Hepatocyte (in vitro differentiated cells): ENCODE measurements around the gene RMDN2. TPM values are rescaled to one million over a fixed set of nuclear protein-coding genes. Genes with fewer than 3 reads are reported as not detected.

Experiments
- DNase-seq: peaks from one replicate; pipeline ENCODE4 v3.0.0-alpha.2; 2016; ENCODE audit warnings: low spot score
- H2AFZ ChIP-seq: fragments of 200-600 bp; sonication (generic); 2 replicates; pipeline ENCODE4 v1.6.0; 2016; ENCODE audit warnings: antibody characterized with exemption, mild to moderate bottlenecking
- H3K27ac ChIP-seq: fragments of 200-600 bp; sonication (generic); 2 replicates; pipeline ENCODE4 v1.5.1; 2016; ENCODE audit warnings: mild to moderate bottlenecking
- H3K27me3 ChIP-seq: fragments of 200-600 bp; sonication (generic); 2 replicates; pipeline ENCODE4 v1.6.1; 2016
- H3K36me3 ChIP-seq: fragments of 200-600 bp; sonication (generic); replicated peaks from 2 replicates; pipeline ENCODE4 v1.5.1; 2016; ENCODE audit warnings: low read depth; ENCODE audit not compliant: insufficient read depth
- H3K4me1 ChIP-seq: fragments of 200-600 bp; sonication (generic); 2 replicates; pipeline ENCODE4 v1.5.1; 2016; ENCODE audit warnings: mild to moderate bottlenecking, moderate library complexity; ENCODE audit not compliant: insufficient read depth
- H3K4me2 ChIP-seq: fragments of 200-600 bp; sonication (generic); 2 replicates; pipeline ENCODE4 v1.6.0; 2016
- H3K4me3 ChIP-seq: fragments of 200-600 bp; sonication (generic); 2 replicates; pipeline ENCODE4 v1.5.1; 2016; ENCODE audit warnings: mild to moderate bottlenecking
- H3K79me2 ChIP-seq: fragments of 200-600 bp; sonication (generic); 2 replicates; pipeline ENCODE4 v1.6.0; 2017; ENCODE audit warnings: mild to moderate bottlenecking
- H3K9me2 ChIP-seq: fragments of 200-600 bp; sonication (generic); replicated peaks from 2 replicates; pipeline ENCODE4 v1.6.0; 2017; ENCODE audit warnings: mild to moderate bottlenecking; ENCODE audit not compliant: insufficient read depth
- H3K9me3 ChIP-seq: fragments of 200-600 bp; sonication (generic); 2 replicates; pipeline ENCODE4 v1.5.1; 2016; ENCODE audit warnings: low read depth, mild to moderate bottlenecking
- H4K20me1 ChIP-seq: fragments of 200-600 bp; sonication (generic); 2 replicates; pipeline ENCODE4 v1.6.0; 2016; ENCODE audit warnings: mild to moderate bottlenecking; ENCODE audit not compliant: insufficient read depth, poor library complexity, severe bottlenecking
- EZH2 ChIP-seq: fragments of 200-600 bp; sonication (generic); IDR thresholded peaks from 2 replicates; pipeline ENCODE4 v1.6.1; 2016; ENCODE audit warnings: antibody characterized with exemption, mild to moderate bottlenecking, borderline replicate concordance
- EZH2phosphoT487 ChIP-seq: fragments of 200-600 bp; sonication (generic); IDR thresholded peaks from one replicate; pipeline ENCODE4 v1.6.1; 2018; ENCODE audit warnings: antibody characterized with exemption, mild to moderate bottlenecking, low read depth, moderate library complexity; ENCODE audit not compliant: unreplicated experiment, severe bottlenecking
- WGBS: methylation state at CpG from one replicate; pipeline ENCODE4 v1.1.6; 2016; ENCODE audit warnings: low lambda C conversion rate; ENCODE audit errors: missing lambda C conversion rate; 5-methylcytosine and 5-hydroxymethylcytosine counted together
- polyA plus RNA-seq: library from polyadenylated mRNA; unstranded; fragments of >200 nt; fragmentation: Nextera tagmentation; extraction: Ambion mirVana; gene quantifications from 2 replicates; pipeline ENCODE4 v1.2.1, GENCODE V29; 2016
- total RNA-seq: library from RNA; depleted of rRNA; stranded (reverse); fragments of >200 nt; gene quantifications from 2 replicates; pipeline ENCODE4 v1.2.3, GENCODE V29; 2014
- TF ChIP-seq, protein P1 (sequence below): fragments of 200-600 bp; sonication (generic); IDR thresholded peaks from 2 replicates; pipeline ENCODE4 v1.5.1; 2016; ENCODE audit warnings: antibody characterized with exemption, mild to moderate bottlenecking; ENCODE audit not compliant: poor library complexity

Gene RMDN2
- total and polyA plus RNA-seq, 2 experiments from 2014 or later = 9.3 to 14.6 TPM

DNA sequence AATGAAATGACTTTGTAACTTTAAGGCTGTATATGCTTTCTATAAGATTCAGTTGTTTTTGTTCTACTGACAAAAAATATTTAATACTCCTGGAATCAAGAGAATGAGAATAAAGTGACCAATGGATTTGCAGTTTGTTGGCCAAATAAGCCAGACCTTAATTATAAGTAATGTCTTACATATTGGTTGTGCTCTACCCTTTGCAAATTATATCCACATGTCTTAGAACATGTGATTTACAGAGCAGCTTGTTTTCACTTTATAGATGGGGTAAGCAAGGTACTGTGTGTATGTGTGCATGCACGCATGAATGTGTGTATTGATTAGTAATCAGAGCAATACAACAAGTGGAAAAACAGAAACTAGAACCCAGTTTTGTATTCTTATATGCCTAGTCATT, 59.1 kb downstream of the RMDN2 start:
- no peaks in the 10 kb centered on the region for H3K36me3 ChIP-seq
- DNase-seq = no peak
- H3K27ac ChIP-seq = no peak overlapping the region
- WGBS = 76% methylated on average over 1 of the region's 1 CpG
- H3K9me3 ChIP-seq = no peaks in the 10 kb centered on the region
- no peaks in the 10 kb centered on the region for H3K79me2 ChIP-seq
- H2AFZ ChIP-seq = no peak overlapping the region
- no peaks in the 10 kb centered on the region for H4K20me1 ChIP-seq
- TF ChIP-seq EZH2phosphoT487 (no peak), EZH2 (no peak)
- TF ChIP-seq, protein P1, sequence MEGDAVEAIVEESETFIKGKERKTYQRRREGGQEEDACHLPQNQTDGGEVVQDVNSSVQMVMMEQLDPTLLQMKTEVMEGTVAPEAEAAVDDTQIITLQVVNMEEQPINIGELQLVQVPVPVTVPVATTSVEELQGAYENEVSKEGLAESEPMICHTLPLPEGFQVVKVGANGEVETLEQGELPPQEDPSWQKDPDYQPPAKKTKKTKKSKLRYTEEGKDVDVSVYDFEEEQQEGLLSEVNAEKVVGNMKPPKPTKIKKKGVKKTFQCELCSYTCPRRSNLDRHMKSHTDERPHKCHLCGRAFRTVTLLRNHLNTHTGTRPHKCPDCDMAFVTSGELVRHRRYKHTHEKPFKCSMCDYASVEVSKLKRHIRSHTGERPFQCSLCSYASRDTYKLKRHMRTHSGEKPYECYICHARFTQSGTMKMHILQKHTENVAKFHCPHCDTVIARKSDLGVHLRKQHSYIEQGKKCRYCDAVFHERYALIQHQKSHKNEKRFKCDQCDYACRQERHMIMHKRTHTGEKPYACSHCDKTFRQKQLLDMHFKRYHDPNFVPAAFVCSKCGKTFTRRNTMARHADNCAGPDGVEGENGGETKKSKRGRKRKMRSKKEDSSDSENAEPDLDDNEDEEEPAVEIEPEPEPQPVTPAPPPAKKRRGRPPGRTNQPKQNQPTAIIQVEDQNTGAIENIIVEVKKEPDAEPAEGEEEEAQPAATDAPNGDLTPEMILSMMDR = no peak
- no peaks in the 10 kb centered on the region for H3K4me1 ChIP-seq
- H3K4me3 ChIP-seq = no peak overlapping the region
- H3K27me3 ChIP-seq = no peaks in the 10 kb centered on the region
- no peaks in the 10 kb centered on the region for H3K9me2 ChIP-seq
- H3K4me2 ChIP-seq = no peak overlapping the region

DNA sequence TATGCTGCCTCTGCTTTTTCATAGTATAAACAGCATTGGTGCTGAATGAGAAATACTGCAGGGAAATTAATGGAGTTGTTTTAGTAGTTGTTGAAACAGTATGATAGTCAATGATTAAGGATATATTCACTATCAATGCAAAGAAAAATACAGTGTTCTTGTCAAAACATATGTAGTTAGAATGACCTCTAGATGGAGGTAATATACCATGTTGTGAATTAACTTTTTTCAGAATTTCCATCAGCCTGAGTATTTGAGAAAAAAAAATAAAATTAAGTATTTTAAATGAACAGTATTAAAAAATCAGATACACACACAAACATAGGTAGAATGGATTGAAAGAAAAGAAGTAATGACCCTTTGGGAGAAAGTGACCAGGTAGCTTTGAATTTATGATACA, 59.5 kb downstream of the RMDN2 start:
- no peaks in the 10 kb centered on the region for H3K9me3 ChIP-seq
- H3K4me2 ChIP-seq = no peak overlapping the region
- TF ChIP-seq, protein P1 = peak; percentile 43
- TF ChIP-seq EZH2 = no peak
- DNase-seq = no peak
- no peaks in the 10 kb centered on the region for H3K4me1 ChIP-seq
- no peaks in the 10 kb centered on the region for H4K20me1 ChIP-seq
- H3K9me2 ChIP-seq = no peaks in the 10 kb centered on the region
- no peaks in the 10 kb centered on the region for H3K36me3 ChIP-seq
- no peak overlapping the region for H3K4me3 ChIP-seq
- H3K27ac ChIP-seq = no peak overlapping the region
- H3K27me3 ChIP-seq = no peaks in the 10 kb centered on the region
- no peaks in the 10 kb centered on the region for H3K79me2 ChIP-seq
- H2AFZ ChIP-seq = no peak overlapping the region

DNA sequence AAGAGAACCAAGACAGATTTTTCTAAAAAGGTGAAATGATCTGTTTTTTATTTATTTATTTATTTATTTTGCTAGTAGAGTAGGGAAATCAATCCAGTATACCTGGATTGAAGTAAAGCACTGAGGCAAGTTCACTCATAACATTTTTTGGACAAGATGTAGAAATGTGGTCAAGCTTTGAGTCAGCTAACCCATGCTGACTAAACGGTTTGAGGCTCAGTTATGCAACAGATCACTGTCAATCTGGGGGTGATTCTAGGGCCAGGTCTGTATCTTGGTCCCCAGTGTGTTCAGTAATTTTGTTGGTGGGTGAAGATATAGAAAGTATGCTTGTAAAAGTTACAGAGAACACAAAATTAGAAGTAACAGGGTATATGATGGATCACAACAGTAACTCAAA, 60.2 kb downstream of the RMDN2 start:
- DNase-seq = no peak

More for the DNA sequence above, 60.2 kb downstream of the RMDN2 start:
- Histone ChIP-seq H3K4me2 (no peak overlapping the region), H3K79me2 (no peaks in the 10 kb centered on the region), H3K4me1 (no peaks in the 10 kb centered on the region), H4K20me1 (no peaks in the 10 kb centered on the region), H2AFZ (no peak overlapping the region), H3K9me2 (no peaks in the 10 kb centered on the region), H3K4me3 (no peak overlapping the region), H3K9me3 (no peaks in the 10 kb centered on the region), H3K27me3 (no peaks in the 10 kb centered on the region), H3K27ac (no peak overlapping the region), H3K36me3 (no peaks in the 10 kb centered on the region)
- 50% methylated on average over 1 of the region's 1 CpG for WGBS
- no peak for TF ChIP-seq EZH2
- TF ChIP-seq, protein P1 = no peak
- no peak for TF ChIP-seq EZH2phosphoT487
